HepG2 (cell line): ENCODE data around the gene PIRT.

ENCODE experiments used
- ARNTL ChIP-seq: sonication (generic); formaldehyde crosslinking; IDR thresholded peaks from 2 replicates; pipeline ENCODE4 v1.4.0; 2020; ENCODE audit warnings: mild to moderate bottlenecking, missing genetic modification reagents
- FOXO1 ChIP-seq: sonication (generic); formaldehyde crosslinking; IDR thresholded peaks from 2 replicates; pipeline ENCODE4 v1.4.0; 2020; ENCODE audit warnings: missing genetic modification reagents
- JDP2 ChIP-seq: sonication (generic); formaldehyde crosslinking; IDR thresholded peaks from 2 replicates; pipeline ENCODE4 v1.8.1; 2022; ENCODE audit warnings: missing genetic modification reagents, borderline replicate concordance
- POLR2A ChIP-seq, 2 experiments: IDR thresholded peaks; 2 replicates each; pipeline ENCODE4 v1.6.1; 2011; ENCODE audit warnings: low read depth in 2 of 2, low read length in 2 of 2, mild to moderate bottlenecking in 1 of 2, moderate library complexity in 1 of 2; ENCODE audit not compliant: insufficient read depth in 1 of 2
- TERF1 ChIP-seq: sonication (generic); formaldehyde crosslinking; IDR thresholded peaks from 2 replicates; pipeline ENCODE4 v1.8.0; 2022; ENCODE audit warnings: mild to moderate bottlenecking, missing genetic modification reagents, moderate library complexity
- TF ChIP-seq, protein P1 (sequence below): sonication (generic); formaldehyde crosslinking; IDR thresholded peaks from 2 replicates; pipeline ENCODE4 v1.5.0; 2020; ENCODE audit warnings: mild to moderate bottlenecking, missing genetic modification reagents, moderate library complexity
- TF ChIP-seq, protein P2 (sequence below): sonication (generic); formaldehyde crosslinking; IDR thresholded peaks from 2 replicates; pipeline ENCODE4 v1.4.0; 2020; ENCODE audit warnings: missing genetic modification reagents

DNA sequence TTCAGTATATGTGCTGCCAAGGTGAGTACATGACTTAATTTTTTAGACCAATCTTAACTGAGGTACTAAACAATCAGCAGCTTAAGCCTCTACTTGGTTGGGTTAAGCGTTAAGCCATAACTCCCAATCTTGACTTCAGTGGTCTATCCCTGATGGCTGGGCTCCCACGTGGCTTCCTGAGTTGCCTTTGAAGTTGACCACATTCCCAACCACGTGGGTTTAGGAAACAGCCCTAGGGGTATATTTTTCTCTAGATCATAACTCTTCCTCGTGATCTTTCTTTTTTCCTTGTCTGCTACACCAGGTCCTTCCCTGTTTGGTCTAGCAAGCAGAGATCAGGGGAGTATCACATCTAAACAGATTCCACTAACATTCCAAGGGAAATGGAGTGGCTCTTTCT, 20.1 kb upstream of the PIRT start:
- TF ChIP-seq POLR2A (IDR thresholded peaks at IDR 0.05; ENCODE audit: insufficient read depth in 1 of 2, low read depth in 2 of 2, low read length in 2 of 2) (no peak), FOXO1 (no peak), ARNTL (CRISPR knock-in tag) (no peak), TERF1 (no peak), JDP2 (CRISPR knock-in tag) (no peak)
- TF ChIP-seq, protein P1, sequence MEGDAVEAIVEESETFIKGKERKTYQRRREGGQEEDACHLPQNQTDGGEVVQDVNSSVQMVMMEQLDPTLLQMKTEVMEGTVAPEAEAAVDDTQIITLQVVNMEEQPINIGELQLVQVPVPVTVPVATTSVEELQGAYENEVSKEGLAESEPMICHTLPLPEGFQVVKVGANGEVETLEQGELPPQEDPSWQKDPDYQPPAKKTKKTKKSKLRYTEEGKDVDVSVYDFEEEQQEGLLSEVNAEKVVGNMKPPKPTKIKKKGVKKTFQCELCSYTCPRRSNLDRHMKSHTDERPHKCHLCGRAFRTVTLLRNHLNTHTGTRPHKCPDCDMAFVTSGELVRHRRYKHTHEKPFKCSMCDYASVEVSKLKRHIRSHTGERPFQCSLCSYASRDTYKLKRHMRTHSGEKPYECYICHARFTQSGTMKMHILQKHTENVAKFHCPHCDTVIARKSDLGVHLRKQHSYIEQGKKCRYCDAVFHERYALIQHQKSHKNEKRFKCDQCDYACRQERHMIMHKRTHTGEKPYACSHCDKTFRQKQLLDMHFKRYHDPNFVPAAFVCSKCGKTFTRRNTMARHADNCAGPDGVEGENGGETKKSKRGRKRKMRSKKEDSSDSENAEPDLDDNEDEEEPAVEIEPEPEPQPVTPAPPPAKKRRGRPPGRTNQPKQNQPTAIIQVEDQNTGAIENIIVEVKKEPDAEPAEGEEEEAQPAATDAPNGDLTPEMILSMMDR: no peak
- TF ChIP-seq, protein P2, sequence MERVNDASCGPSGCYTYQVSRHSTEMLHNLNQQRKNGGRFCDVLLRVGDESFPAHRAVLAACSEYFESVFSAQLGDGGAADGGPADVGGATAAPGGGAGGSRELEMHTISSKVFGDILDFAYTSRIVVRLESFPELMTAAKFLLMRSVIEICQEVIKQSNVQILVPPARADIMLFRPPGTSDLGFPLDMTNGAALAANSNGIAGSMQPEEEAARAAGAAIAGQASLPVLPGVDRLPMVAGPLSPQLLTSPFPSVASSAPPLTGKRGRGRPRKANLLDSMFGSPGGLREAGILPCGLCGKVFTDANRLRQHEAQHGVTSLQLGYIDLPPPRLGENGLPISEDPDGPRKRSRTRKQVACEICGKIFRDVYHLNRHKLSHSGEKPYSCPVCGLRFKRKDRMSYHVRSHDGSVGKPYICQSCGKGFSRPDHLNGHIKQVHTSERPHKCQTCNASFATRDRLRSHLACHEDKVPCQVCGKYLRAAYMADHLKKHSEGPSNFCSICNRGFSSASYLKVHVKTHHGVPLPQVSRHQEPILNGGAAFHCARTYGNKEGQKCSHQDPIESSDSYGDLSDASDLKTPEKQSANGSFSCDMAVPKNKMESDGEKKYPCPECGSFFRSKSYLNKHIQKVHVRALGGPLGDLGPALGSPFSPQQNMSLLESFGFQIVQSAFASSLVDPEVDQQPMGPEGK (CRISPR knock-in tag): no peak
